ENCODE results near the gene DPYSL4. TPM values are rescaled to one million over a fixed set of nuclear protein-coding genes. Genes with fewer than 3 reads are reported as not detected.

The DPYSL4 gene
- total and polyA plus RNA-seq, 2 experiments from 2014 or later, result 10.6 to 23.9 TPM

DNA sequence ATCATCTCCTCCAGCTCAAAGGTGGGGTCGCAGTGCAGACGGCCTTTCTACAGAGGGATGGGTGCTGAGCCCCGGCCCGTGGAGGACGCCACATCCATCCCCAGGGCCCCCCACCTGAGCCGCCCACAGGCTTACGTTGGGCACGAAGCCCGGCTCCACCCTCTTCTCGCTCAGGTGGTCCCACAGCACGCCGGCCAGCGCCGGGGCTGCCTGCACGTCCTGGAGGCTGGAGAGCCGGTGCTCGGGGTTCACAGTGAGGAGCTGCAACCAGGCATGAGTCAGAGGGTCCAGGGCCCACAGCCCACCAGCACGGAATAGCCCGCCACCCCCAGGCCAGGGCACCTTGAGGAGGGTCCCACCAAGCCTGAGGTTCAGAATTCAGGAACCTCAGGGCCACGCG is 36.0 kb downstream of the DPYSL4 start (continued):
- TF ChIP-seq CREB1 (CRISPR knock-in tag; IDR thresholded peaks at IDR 0.05; ENCODE audit: low read depth) (no peak), STAT1 (IDR thresholded peaks at IDR 0.05; ENCODE audit: unreplicated experiment) (no peak), NANOG (IDR thresholded peaks at IDR 0.05; ENCODE audit: borderline replicate concordance) (no peak)

DNA sequence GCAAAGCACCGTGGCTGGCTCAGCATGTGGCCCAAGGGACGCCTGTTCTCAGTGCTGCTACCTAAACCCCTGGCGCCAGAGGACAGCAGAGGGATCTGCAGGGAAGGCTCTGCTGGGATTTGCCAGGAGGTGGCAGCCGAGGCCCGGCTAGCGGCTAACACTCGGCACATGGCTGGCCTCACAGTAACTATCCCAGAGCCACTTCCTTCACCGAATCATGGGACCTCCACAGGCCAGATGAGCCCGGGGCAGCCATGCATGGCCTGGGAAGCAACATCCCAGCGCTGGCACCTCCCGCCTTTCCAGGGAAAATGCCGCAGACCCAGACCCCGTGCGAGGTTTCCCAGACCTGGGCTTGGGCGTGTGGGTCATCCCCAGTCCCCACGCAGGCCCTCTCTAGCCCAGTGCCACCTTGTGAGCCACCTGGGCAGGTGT is 36.4 kb downstream of the DPYSL4 start:
- Mint-ChIP-seq H3K27me3 (ENCODE audit: insufficient read depth, low read depth, poor library complexity) (peaks cover 4% of the 10 kb centered on the region), H3K27ac (no peak overlapping the region), H3K4me3 (no peak overlapping the region), H3K9me3 (peaks cover 13% of the 10 kb centered on the region), H3K36me3 (ENCODE audit: low read depth) (peaks cover 18% of the 10 kb centered on the region; the same call in 2 of the 3 replicates), H3K4me1 (no peaks in the 10 kb centered on the region)
- no peaks in the 10 kb centered on the region for H3K9me2 ChIP-seq (ENCODE audit: insufficient read depth)
- no peaks in the 10 kb centered on the region for H3K27me3 ChIP-seq (ENCODE audit: insufficient read depth)
- ATAC-seq (peak; percentile 98), DNase-seq (ENCODE audit: low spot score) (peak; percentile 80)
- H3K4me3 ChIP-seq, result no peak overlapping the region
- H3K4me1 ChIP-seq (ENCODE audit: insufficient read depth), result no peaks in the 10 kb centered on the region
- H3K27ac ChIP-seq (ENCODE audit: low read depth), result no peak overlapping the region
- no peaks in the 10 kb centered on the region for H4K20me1 ChIP-seq (replicated peaks; ENCODE audit: insufficient read depth)
- no peaks in the 10 kb centered on the region for H3K79me2 ChIP-seq (replicated peaks; ENCODE audit: insufficient read depth)
- H3K4me2 ChIP-seq, result no peak overlapping the region
- H2AFZ ChIP-seq, result no peak overlapping the region
- no peaks in the 10 kb centered on the region for H3F3A ChIP-seq (replicated peaks; ENCODE audit: low read depth)
- no peaks in the 10 kb centered on the region for H3K36me3 ChIP-seq (ENCODE audit: insufficient read depth)
- TF ChIP-seq, protein P1, sequence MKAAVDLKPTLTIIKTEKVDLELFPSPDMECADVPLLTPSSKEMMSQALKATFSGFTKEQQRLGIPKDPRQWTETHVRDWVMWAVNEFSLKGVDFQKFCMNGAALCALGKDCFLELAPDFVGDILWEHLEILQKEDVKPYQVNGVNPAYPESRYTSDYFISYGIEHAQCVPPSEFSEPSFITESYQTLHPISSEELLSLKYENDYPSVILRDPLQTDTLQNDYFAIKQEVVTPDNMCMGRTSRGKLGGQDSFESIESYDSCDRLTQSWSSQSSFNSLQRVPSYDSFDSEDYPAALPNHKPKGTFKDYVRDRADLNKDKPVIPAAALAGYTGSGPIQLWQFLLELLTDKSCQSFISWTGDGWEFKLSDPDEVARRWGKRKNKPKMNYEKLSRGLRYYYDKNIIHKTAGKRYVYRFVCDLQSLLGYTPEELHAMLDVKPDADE (IDR thresholded peaks at IDR 0.05), result no peak
- TF ChIP-seq, protein P2, sequence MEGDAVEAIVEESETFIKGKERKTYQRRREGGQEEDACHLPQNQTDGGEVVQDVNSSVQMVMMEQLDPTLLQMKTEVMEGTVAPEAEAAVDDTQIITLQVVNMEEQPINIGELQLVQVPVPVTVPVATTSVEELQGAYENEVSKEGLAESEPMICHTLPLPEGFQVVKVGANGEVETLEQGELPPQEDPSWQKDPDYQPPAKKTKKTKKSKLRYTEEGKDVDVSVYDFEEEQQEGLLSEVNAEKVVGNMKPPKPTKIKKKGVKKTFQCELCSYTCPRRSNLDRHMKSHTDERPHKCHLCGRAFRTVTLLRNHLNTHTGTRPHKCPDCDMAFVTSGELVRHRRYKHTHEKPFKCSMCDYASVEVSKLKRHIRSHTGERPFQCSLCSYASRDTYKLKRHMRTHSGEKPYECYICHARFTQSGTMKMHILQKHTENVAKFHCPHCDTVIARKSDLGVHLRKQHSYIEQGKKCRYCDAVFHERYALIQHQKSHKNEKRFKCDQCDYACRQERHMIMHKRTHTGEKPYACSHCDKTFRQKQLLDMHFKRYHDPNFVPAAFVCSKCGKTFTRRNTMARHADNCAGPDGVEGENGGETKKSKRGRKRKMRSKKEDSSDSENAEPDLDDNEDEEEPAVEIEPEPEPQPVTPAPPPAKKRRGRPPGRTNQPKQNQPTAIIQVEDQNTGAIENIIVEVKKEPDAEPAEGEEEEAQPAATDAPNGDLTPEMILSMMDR (conservative IDR thresholded peaks at IDR 0.05; ENCODE audit: low read depth in 2 of 2), result peak; percentile 52 to 86

DNA sequence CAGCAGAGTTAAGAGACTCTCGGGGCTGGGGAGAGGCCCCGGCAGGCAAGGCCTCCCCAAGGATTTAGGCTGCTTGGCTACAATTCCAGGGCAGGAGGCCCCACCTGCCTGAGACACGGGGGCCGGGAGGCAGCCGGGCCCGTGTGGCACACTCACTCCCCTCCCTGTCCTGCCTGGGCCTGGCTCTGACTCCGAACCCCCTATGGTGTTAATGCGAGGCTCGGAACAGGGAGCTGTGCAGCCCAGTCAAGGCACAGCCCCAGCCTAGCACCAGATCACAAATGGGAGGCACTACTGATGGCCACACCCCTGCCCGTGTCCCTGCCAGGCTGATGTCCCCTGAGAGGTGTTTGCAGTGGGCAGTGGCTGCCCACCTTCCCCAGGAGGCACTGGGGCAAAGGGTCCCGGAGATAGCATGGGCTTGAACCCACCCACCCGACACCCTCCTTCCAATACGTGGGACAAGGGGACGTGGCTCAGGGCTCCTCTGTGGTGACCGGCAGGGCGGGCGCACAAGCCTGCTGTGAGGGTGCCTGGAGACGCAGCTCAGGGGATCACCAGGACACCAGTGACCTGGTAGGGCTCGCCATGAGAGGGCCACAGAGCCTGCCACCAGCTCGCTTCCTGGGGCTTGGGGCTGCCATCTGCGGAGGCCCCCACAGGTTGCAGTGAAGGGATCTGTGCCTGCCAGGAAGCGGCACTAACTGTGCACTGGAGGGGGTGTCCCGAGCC is 37.0 kb downstream of the DPYSL4 start:
- no peak overlapping the region for H3K27ac ChIP-seq (ENCODE audit: low read depth)
- Mint-ChIP-seq H3K4me1 (no peaks in the 10 kb centered on the region), H3K27me3 (ENCODE audit: insufficient read depth, low read depth, poor library complexity) (peaks cover 4% of the 10 kb centered on the region), H3K27ac (no peak overlapping the region), H3K9me3 (peaks cover 7% of the 10 kb centered on the region), H3K36me3 (ENCODE audit: low read depth) (peaks cover 13% of the 10 kb centered on the region; the same call in 2 of the 3 replicates), H3K4me3 (no peak overlapping the region)
- ATAC-seq, result no peak; the same call in 2 of the 3 replicates
- no peaks in the 10 kb centered on the region for H4K20me1 ChIP-seq (replicated peaks; ENCODE audit: insufficient read depth)
- no peaks in the 10 kb centered on the region for H3F3A ChIP-seq (replicated peaks; ENCODE audit: low read depth)
- no peak overlapping the region for H2AFZ ChIP-seq
- no peak overlapping the region for H3K4me3 ChIP-seq
- no peak for DNase-seq (ENCODE audit: low spot score)
- no peak overlapping the region for H3K4me2 ChIP-seq
- H3K9me2 ChIP-seq (ENCODE audit: insufficient read depth), result no peaks in the 10 kb centered on the region
- no peaks in the 10 kb centered on the region for H3K79me2 ChIP-seq (replicated peaks; ENCODE audit: insufficient read depth)
- no peaks in the 10 kb centered on the region for H3K36me3 ChIP-seq (ENCODE audit: insufficient read depth)
- H3K4me1 ChIP-seq (ENCODE audit: insufficient read depth), result no peaks in the 10 kb centered on the region
- H3K27me3 ChIP-seq (ENCODE audit: insufficient read depth), result no peaks in the 10 kb centered on the region
- TF ChIP-seq JUNB (IDR thresholded peaks at IDR 0.05; ENCODE audit: unreplicated experiment), result no peak
- no peak for TF ChIP-seq EZH2 (IDR thresholded peaks at IDR 0.05; ENCODE audit: low read depth, unreplicated experiment)
- TF ChIP-seq, protein P3, sequence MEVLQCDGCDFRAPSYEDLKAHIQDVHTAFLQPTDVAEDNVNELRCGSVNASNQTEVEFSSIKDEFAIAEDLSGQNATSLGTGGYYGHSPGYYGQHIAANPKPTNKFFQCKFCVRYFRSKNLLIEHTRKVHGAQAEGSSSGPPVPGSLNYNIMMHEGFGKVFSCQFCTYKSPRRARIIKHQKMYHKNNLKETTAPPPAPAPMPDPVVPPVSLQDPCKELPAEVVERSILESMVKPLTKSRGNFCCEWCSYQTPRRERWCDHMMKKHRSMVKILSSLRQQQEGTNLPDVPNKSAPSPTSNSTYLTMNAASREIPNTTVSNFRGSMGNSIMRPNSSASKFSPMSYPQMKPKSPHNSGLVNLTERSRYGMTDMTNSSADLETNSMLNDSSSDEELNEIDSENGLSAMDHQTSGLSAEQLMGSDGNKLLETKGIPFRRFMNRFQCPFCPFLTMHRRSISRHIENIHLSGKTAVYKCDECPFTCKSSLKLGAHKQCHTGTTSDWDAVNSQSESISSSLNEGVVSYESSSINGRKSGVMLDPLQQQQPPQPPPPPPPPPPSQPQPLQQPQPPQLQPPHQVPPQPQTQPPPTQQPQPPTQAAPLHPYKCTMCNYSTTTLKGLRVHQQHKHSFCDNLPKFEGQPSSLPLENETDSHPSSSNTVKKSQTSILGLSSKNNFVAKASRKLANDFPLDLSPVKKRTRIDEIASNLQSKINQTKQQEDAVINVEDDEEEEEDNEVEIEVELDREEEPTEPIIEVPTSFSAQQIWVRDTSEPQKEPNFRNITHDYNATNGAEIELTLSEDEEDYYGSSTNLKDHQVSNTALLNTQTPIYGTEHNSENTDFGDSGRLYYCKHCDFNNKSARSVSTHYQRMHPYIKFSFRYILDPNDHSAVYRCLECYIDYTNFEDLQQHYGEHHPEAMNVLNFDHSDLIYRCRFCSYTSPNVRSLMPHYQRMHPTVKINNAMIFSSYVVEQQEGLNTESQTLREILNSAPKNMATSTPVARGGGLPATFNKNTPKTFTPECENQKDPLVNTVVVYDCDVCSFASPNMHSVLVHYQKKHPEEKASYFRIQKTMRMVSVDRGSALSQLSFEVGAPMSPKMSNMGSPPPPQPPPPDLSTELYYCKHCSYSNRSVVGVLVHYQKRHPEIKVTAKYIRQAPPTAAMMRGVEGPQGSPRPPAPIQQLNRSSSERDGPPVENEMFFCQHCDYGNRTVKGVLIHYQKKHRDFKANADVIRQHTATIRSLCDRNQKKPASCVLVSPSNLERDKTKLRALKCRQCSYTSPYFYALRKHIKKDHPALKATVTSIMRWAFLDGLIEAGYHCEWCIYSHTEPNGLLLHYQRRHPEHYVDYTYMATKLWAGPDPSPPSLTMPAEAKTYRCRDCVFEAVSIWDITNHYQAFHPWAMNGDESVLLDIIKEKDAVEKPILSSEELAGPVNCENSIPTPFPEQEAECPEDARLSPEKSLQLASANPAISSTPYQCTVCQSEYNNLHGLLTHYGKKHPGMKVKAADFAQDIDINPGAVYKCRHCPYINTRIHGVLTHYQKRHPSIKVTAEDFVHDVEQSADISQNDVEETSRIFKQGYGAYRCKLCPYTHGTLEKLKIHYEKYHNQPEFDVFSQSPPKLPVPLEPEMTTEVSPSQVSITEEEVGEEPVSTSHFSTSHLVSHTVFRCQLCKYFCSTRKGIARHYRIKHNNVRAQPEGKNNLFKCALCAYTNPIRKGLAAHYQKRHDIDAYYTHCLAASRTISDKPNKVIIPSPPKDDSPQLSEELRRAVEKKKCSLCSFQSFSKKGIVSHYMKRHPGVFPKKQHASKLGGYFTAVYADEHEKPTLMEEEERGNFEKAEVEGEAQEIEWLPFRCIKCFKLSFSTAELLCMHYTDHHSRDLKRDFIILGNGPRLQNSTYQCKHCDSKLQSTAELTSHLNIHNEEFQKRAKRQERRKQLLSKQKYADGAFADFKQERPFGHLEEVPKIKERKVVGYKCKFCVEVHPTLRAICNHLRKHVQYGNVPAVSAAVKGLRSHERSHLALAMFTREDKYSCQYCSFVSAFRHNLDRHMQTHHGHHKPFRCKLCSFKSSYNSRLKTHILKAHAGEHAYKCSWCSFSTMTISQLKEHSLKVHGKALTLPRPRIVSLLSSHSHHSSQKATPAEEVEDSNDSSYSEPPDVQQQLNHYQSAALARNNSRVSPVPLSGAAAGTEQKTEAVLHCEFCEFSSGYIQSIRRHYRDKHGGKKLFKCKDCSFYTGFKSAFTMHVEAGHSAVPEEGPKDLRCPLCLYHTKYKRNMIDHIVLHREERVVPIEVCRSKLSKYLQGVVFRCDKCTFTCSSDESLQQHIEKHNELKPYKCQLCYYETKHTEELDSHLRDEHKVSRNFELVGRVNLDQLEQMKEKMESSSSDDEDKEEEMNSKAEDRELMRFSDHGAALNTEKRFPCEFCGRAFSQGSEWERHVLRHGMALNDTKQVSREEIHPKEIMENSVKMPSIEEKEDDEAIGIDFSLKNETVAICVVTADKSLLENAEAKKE (CRISPR knock-in tag; IDR thresholded peaks at IDR 0.05), result no peak
- no peak for TF ChIP-seq ZNF114 (CRISPR knock-in tag; IDR thresholded peaks at IDR 0.05)

All from GM23338 (cell line).